ENCODE measurements around the gene TNNI2.
A peak's percentile ranks its signal among the peaks of the same experiment; 100 is the strongest.

The TNNI2 gene

DNA sequence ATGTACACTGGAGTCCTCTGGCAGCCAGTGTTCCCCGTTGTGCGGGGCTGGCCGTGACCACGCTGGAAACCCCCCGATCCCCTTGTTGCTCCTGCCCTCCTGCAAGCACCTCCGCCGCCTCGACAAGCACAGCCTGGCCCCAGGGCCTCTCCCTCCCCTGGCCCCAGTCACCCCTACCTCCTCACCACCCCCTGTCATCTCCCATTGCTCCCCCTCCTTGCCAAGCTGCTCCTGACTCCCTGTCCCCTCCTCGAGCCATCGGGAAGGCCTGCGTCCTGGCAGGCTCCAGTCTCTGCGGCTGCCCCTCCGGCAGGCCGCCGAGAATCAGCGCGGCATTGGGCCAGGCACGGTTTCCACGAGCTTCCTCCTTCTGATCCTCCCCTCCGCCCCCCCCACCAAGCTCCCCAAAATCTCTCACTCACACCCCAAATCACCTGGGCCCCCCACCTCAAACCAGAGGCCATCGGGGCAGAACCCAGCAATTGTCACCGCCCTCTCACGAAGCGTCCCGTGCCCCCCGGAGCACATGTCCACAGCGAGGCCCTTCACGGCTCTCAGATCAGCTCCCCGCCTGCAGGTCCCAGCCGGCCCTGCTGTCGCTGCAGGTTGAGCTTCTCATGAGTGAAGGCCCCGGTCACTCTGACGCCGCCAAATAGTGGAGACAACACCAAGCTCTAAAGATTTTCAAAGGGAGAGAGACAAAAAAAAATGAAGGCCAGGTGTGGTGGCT, 8.4 kb downstream of the TNNI2 start:
- no peak for DNase-seq

DNA sequence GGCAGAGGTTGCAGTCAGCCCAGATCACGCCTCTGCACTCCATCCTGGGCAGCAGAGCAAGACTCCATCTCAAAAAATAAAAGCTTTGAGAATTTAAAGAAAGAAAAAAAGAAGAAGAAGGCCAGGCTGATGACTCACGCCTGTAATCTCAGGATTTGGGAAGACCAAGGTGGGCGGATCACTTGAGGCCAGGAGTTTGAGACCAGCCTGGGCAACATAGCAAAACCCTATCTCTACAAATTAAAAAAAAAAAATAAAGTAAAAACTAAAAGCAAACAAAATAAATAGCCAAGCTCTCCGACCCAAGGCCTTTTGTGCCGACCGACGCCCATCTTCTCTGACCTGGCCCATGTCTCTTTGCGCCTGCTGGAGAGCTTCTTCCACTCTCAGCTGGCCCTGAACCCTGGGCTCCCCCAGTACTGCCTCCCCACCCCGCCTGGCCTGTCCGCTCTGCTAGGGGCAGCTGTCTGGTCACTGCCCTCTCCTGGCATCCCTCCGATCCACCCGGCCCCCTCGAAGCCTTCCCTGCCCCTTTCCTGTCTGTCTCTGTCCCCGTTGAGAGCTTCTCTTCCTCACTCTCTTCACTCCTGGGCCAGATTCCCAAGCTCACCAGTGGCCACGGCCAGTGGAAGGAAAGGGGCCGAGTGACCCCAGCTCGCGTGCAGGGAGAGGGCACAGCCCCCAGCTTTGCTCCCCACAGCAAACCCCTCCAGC, 9.3 kb downstream of the TNNI2 start:
- no peak for DNase-seq

DNA sequence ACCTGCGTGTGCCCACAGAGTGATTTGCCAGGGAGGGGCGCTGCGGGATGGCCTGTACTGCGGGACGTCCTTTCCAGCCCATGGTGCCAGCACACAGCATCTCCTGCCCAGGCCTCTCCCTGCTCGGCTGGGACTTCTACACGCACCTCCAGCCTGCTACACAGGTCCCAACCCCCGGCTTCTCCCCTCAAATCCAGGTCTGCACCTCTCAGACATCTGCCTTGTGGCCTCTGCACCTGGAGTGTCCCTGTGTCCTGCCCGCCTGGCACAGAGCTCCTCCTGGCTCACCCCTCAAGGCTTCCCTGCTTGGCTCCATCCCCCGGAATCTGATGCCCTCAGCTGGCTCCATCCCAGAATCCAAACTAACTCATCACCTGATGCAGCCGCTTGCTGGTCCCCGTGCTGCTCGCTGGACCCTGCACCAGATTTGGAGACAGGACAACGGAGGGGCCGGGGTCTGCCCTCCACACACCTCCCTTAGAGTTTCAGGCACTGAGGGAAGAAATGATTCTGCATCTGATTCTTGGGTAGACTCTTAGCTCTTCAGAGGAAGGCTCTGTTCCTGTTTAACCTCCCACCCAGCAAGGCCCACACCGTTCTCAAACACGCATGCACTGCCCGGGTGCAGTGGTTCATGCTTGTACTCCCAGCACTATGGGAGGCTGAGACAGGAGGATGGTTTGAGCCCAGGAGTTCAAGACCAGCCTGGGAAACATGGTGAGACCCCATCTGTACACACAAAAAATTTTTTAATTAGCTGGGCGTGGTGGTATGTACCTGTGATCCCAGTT, 10.1 kb downstream of the TNNI2 start:
- DNase-seq = no peak

DNA sequence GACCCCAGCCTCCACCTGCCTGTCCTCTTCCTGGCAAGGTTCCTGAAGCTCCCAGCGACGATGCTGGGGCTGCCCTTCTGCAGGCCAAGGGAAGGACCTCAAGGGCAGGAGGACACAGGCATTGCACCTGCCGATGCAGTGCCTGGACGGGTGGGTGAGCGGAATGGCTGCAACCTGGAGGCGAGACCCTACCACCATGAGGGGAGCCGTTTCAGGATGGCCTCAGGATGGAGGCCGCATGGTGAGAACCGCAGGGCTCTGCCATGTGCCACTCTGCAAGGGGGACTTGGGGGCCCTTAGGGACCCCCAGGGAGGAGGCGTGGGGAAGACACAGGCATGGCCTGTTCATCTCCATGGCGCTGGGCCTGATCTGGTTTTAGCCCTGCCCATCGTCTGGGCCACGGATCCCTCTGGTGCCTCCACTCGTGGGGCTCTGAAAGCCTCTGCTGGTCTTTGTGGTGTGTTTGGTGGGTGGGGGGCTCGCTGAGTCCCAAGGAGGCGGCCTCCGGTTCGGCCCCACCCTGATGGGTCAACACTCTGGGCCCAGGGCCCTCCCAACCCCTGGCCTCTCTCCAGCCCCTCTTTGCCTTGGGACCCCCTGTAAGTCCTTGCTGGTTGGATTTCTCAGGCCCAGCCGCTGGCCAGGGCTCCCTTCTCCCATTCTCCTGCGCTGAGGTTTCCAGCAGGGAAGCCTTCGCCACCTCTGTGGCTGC, 12.8 kb downstream of the TNNI2 start:
- DNase-seq = no peak

DNA sequence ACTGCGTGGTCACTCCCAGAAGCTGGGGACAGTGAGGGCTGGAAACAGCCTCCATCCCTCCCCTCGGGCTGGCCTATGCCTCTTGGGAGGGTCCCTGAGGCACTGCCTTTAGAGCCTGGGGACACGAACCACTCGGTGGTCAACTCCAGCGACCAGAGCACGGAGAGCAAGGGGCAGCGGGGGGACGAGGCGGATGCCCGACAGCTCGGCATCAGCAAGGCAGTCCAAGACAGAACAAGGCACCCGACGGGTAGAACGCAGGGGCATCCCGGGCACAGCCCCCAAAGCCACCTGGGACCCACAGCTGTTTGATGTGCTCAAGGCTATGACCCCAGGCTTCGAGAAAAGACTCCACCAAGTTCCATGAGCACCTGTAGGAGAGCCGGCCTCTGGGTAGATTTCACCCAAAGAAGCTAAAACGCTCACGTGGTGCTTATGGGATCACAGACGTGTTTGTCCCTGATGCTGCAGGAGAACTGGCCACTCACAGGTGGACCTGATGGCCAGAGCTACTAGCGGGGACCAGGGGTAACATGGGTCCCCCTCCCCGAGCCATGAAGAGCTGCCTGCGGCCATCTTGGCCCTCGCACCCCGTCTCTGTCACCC, 13.6 kb downstream of the TNNI2 start:
- DNase-seq = no peak

DNA sequence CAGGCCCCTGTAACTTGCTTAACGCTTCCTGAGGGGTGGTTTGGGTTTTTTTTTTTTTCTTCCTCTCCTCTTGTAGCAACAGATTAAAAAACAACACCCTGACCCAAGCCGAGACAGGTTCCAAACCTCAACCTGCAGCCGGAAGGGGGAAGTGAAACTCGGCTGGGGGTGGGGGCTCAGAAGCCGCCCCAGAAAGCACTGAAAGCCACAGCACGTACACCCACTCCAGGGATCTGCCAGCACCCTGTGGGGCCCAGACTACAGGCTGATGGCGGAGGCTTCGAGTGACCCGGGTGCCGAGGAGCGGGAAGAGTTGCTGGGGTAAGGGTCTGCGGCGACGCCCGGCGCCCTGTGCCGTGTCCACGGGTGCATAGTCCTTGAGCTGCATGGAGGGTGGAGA, 14.1 kb downstream of the TNNI2 start, which contains the start of gene LSP1:
TSS of gene LSP1 (plus strand) at position 208 of the 400 bp plus-strand sequence. CDS start at position 269, 61 bp downstream.
- DNase-seq = peak; percentile 35 to 98 (median 69)

DNA sequence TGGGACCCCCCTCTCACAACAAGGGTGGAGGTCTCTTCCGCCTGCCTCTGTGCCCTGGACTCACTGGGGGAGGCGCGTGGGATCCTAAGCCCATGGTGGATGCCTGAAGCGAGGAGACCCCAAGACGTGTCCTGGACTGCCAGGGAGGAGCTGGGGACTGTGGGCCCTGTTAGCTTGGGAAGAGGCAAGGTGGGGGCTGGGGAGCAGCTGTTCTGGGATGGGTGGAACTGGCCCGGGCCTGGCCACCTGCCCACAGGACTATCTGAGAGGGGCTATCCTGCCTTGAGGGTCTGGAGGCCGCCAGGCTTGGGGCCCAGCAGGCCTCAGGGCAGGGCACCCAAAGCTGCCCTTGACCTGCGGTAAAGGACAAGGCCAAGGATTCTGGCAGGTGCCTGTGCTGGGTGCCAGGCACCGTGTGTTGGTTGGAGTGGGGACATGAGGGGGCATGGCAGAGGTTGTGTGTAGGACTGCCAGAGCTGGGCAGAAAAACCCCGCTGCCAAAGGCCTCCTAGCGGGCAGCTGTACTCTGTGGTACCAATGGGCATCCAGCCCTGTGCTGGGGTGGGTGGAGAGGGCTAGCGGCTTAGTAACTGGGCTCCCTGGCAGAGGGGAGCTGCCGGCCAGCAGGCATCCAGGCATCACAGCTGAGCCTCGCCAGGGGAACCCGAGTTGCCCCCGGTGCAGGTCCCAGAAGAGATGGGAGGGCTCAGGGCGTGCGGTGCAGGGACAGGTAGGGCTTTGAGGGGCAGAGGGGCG, 14.8 kb downstream of the TNNI2 start:
- peak in 1 of 5 experiments; percentile 37 for DNase-seq

DNA sequence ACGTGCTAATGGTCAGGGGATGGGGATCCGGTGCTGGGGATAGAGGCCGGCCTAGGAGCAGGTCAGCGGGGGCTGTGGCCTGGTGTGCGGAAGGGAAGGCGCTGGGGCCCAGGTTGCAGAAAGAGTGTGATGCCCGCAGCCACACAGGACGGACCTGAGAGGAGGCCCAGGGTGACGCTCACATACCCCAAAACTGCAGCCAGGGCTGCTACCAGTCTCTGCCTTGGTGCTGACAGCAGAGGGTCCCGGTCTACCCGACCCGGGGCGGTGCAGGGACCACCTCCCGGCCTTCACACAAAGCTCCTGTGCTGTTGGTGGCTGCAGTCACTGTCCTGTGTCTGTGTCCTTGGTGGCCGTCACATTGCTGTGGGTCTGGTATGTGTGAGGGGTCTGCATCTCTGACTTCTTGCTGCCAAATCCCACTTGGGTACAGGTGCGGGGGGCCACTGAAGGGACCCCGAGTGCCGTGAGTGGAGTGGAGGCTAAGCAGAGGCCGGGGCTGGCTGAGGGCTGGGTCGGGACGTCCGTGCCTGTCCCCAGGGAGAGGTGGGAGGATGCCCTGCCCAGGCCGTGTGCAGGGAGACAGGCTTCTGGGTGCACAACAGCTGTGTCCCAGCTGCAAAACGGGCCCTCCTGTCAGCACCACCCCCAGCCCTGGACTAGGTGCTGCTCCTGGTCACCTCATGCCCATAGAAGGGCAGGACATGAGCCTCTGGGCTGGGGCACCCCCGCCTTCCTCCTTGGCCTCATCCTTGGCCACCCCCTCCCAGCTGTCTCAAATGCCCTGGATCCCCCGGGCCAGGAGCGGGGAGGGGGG, 15.6 kb downstream of the TNNI2 start:
- DNase-seq = no peak

DNA sequence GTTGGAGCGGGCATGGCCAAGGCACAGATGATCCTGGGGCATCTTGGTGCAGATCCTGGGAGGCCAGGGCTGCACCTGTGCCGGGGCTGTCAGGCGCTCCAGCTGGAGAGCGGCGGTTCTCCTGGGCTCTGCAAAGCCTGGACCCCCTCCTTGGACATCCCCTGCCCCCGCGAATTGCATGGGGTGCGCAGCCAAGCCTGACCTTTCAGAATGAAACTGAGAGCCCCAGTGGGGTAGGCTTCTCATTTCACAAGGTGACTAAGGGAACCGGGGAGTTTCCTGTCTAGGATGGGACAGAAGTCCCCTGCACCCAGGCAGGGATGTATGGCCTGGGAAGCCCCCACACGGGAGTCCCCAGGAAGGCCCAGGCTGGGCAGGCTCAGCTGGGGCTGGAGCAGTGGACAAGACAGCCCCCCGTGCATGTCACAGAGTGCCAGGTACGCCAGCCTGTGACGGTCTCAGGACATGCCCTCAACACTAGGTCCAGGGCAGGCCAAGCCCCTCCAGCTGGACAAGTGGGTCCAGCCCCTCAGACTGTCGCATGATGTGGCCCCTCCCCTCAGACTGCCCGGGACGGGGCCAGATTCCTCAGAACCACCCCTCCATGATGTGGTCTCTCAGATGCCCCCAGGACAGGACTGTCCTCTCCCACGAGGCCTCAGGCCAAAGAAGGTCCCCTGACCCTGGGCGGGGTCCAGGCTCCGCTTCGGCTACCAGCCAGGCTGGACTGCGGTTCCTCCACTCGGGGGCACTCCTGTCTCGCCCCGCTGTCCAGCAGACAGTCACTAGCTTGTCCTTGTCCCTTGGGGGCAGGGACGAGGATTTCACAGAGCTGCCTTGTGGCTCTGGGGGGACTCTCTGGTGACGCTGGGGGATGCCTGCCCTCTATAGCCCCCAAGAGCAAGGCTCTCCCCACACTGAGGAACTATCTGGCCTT, 16.4 kb downstream of the TNNI2 start:
- DNase-seq = no peak

DNA sequence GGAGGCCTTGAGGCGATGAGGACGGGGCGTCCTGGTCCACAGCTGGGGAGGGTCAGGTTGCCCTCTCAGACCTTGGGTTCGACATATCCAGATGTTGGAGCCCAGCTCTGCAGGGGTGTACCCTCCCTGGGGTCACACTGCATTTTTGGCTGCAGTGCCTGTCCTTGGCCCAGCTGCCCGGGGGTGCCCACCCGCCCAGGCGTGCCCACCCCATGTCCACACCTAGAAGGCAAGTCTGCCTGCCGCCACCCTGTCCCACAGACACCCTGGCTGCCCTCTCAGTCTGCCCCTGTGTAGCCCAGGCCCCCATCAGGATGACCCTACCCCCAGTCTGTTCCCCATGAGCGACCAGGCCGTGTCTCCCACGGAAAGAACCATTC, 17.1 kb downstream of the TNNI2 start:
- no peak for DNase-seq

DNA sequence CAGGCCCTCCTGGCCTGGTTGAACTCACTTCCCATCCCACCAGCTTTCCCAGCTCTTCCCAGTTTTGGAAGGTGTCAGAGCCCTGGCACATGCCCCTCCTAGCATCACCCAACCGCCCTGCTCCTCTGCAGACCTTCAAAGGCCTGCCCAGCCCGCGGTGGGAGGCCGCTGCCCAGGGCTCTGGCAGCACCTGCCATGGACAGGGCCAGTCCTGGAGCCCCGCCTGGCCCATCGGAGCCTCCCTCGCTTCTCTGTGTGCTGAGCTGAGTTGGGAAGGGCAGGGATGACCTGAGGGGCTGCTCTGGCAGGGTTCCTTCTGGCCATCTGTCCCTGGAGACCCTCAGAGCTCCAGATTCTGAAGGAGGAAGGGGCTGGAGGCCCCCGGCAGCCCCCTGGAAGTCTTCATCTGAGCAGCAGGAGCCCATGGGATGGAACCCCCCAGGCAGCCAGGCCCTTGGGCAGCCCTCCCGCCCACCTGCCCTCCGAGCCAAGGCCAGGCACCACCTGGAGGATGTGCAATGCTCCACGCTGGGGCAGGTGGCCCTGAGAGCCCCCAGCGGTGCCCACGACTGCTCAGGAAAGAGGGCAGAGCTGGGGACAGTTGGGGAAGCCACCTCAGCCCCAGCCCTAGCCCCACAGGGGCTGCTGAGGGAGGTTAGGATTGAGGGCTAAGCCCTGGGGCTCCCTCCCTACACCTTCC, 17.7 kb downstream of the TNNI2 start:
- no peak for DNase-seq

DNA sequence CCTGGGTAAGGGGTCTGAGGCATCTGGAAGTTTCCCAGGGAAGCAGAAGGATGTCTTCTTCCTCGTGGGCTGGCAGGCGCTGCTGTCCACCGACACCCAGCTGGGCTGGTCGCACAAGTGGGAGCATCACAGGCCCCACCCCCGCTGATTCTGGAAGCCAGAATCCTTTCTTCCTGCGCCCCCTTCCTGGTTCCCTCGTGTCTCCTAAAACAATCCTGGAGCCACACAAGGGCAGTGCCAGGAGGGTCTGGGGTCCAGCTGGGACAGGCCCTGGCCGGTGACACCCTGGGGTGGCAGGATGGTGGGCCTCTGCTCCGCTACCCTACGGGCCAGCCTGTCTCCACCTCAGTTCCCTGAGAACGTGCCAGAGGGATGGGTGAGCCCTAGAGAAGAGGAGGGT, 18.3 kb downstream of the TNNI2 start:
- DNase-seq = no peak

DNA sequence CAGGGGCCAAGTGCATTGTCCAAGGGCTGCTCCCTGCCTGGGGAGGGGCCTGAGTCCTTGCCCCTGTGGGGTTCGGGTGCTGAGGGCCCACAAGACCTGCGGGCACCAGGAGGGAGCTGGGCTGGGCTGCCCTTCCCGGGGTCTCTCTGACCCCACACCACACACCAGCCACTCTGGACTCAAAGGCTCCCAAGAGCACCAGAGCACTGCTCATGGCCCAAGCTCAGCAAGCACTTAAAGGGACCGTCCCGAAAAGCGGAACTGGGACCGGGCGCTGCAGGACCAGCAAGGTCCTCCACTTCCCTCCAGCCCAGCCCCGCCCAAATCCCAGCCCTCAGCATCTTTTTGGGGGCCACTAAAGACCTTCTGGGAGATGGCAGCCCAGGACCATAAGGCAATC, 19.4 kb downstream of the TNNI2 start:
- no peak for DNase-seq

DNA sequence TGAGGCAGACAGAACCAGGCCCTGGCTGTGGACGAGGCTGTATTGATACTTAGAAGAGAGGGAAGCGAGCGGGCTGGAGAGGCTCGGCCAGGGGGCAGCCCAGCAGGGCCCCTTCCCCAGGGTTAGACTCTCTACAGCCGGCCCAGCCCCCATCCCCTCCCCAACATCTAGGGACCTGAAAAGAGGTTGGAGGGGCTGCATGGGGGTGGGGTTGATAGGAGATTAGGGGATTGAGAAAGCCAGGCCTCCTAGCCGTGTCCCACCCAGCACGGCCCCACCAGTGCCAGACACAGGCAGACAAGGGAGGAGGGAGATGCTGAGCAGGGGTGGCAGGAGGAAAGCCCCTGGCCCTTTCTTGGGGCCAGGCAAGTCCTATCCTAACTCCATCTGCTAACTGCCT, 19.8 kb downstream of the TNNI2 start:
- DNase-seq = no peak

DNA sequence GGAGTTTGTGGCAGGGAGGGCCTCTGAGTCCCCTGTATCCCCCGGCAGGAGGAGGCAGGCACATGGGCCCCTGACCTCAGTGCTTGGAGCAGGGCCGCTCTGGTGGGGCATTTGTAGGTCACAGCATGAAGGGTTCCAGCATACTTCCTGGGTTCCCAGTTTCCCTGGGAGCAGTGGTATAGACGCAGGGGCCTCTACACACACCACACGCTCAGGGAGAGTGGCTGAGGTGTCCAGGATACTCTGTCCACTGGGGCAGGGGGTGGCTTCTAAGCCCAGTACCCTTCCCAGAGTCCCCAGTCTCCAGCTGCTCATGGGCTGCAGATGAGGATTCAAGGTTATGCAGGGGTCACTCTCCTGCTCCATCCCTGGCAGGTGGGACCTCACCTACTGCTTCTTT, 20.2 kb downstream of the TNNI2 start:
- DNase-seq = no peak

DNA sequence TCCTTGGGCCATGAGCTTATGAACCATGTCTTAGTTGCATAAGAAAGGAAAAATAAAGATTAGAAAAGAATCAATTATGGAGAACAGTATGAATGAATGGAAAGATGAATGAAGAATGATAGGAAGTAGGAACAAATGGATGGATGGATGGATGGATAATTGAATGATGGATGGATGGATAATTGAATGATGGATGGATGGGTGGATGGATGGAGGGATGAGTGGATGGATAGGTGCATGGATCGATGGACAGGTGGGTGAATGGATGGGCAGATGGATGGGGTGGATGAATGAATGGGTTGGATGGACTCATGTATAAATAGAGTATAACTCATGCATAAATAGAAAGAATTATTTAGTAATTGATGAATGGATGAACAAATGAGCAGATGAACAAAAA, 21.3 kb downstream of the TNNI2 start:
- no peak for DNase-seq

DNA sequence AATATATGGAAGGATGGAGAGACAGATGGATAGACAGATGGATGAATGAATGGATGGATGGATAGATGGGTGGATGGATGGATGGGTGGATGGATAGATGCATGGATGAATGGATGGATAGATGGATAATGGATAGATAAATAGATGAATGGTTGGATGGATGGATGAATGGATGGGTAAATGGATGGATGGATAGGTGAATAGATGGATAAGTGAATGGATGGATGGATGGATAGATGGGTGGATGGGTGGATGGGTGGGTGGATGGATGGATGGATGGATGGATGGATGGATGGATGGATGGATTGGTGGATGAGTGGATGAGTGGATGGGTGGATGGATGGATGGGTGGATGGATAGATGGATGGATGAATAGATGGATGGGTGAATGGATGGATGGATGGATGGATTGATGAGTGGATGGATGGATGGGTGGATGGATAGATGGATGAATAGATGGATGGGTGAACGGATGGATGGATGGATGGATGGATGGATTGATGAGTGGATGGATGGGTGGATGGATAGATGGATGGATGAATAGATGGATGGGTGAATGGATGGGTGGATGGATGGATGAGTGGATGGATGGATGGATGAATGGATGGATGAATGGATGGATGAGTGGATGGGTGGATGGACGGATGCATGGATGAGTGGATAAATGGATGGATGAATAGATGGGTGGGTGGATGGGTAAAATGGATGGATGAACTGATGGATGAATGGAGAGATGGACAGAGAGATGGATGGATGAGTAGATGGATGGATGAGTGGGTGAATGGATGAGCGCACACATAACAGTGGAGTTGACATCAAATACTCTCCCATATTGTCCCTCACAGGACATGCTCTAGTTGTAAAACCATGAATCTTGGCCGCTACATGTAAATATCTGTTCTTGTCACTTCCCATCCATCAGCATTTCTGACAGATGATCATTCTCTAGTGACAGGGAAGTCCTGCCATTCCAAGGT, 22.9 kb downstream of the TNNI2 start:
- no peak for DNase-seq

All from T-helper 2 cell (primary cell).